H54 (cell line): ENCODE measurements around the gene THRSP.
A peak's percentile ranks its signal among the peaks of the same experiment; 100 is the strongest.
"Not testable (repeated sequence)": the region's sequence is repeated elsewhere in the genome, so short reads cannot be mapped to it uniquely, and the experiment has no call there.

Experiments used
- DNase-seq: peaks from one replicate; pipeline ENCODE4 v3.0.0; 2011; ENCODE audit warnings: low spot score, mixed read lengths; ENCODE audit not compliant: insufficient read length
- FAIRE-seq: peaks from 3 replicates; lab custom pipeline; 2011; peaks lifted over from hg19 to GRCh38; lab: Jason Lieb, UNC
- POLR2A ChIP-seq: IDR thresholded peaks from 2 replicates; pipeline ENCODE4 v1.6.1; 2011; ENCODE audit warnings: low read depth, mild to moderate bottlenecking, low read length

Gene THRSP

GRCh38 chr11:78032090-78032489 lies 31.6 kb upstream of the THRSP start:
- DNase-seq (no peak), FAIRE-seq (no peak)
- no peak for TF ChIP-seq POLR2A

DNA sequence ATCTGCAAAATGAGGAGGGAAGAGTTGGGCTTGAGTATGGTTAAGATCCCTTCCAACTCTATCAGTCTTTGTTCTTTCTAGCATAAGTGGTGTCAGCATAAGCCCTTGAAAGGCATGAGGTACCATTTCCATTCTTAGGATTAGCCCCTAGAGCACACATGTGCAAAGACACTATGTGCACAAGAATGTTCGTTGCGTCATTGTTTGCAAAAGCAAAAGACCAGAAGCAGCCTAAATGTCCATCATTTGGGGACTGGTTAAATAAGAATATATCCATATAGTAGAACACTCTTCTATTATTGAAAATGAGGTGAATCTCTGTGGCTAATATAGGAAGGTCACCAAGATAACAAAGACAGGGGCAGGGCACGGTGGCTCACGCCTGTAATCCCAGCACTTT lies 30.6 kb upstream of the THRSP start:
- no peak for DNase-seq
- no peak for TF ChIP-seq POLR2A
- FAIRE-seq = no peak

DNA sequence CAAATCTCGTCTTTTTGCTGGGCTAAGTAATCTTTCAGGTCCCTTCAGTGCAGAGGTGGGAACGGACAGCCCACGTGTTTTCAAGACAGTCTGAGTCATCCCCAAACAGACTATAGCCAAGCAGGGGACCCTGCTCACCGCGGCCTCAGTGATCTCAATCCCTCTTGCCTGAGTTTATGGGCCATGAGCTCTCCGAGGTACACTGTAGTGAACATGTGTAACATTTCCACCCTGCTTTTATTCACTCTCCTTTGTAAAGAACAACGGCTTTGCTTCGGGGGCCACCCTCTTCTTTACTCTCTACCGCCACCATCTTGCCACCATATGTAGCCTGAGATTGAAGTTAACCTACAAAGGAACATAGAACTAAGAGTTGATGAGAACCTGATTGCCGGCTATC lies 29.0 kb upstream of the THRSP start:
- no peak for TF ChIP-seq POLR2A
- no peak for FAIRE-seq
- no peak for DNase-seq

DNA sequence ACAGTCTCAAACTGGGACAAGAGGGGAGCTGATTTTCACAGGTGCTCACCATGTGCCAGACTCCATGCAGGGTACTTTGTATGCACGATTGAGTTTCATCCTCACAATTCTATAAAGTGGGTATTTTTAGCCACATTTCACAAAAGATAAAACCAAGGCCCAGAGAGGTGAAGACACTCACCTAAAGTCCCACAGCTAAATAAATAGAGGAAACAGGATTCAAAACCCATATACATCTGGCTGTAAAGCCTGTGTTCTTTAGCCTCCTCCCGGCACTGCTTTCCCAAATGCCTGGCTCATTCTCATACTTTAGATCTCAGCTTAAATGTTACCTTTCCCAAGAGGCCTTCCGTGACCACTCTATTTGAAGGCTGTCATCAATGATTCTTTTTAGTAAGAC lies 27.3 kb upstream of the THRSP start:
- FAIRE-seq (no peak), DNase-seq (no peak)
- TF ChIP-seq POLR2A = no peak

DNA sequence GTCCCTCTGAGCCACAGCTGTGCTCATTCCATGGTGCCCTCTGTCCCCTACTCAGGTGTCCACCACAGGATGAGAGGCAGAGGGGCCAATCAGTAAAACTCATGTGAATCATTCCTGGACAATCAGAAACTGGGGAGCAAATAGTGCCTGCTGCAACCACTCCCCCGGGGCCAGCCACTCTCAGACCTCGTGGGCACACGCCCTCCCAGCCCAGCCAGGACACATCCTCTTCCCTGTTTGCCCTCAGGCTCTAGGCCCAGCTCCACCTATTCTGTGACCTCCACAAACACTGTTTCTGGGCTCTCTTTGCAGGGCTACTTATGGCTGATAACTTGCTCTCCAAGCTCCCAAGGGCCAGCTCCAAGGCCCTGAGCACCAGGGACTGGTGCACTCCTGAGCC lies 26.6 kb upstream of the THRSP start:
- no peak for DNase-seq

DNA sequence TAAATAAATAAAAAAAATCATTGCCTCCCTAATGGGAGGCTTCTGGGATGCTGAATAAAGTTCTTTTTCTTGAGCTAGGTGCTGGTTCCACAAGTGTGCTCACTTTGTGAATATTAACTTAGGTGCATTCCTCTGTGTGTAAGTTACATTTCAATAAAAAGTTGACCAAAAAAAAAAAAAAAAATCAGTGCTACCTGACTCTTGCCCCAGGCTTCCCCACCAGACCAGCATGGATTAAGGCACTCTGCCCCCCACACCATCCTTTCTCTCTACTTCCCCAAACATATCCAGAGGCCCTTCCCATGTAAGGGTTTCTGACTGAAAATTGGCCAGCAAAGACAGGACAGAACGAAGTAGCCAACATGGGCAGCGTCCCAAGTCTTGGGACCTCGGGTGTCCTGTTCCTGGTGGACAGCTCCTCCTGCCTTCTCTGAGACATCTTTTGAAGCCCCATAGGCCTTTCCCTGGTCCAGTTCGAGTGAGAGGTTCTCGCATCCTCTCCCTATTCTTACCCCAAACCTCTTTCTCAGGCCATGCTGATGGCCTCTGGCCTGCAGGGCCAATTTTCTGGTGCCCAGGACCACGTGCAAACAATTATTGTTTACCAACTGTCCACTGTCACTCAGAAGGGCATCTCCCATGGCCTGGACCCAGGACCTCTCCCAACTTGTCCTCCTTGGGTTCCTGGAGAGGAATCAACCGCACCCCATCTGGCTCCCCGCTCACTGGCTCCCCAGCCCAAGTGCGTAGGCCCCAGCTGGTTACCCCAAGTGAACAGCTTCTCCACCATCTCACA lies 25.6 kb upstream of the THRSP start:
- TF ChIP-seq POLR2A = no peak
- DNase-seq (no peak), FAIRE-seq (no peak)

More for the DNA sequence above, 26.6 kb upstream of the THRSP start:
- no peak for TF ChIP-seq POLR2A
- FAIRE-seq = no peak

DNA sequence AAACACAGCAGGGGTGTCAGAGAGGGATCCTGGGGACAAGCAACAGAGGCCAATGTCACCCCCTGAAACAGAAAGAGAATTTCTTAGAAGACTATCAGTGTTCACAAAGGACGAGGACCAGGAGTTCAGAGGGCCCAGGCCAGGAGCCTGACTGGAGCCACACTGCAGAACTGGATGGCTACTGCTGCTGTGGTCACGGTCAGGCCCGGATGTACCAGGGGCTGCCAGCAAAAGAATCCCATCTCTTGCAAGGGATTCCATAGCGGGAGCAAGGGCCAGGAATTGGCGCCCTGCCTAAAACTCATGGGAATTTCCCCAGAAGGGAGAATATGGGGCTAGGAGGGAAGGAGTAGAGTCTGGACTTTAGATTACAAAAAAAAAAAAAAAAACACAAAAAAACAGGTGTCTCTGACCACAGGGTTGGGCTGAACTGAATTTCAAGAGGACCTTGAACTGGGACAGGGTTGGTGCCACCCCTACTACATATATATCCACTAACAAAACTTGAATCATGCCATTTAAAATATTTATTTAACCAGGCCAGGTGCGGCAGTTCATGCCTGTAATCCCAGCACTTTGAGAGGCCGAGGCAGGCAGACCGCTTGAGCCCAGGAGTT lies 24.9 kb upstream of the THRSP start:
- FAIRE-seq (no peak), DNase-seq (no peak)
- TF ChIP-seq POLR2A = no peak

DNA sequence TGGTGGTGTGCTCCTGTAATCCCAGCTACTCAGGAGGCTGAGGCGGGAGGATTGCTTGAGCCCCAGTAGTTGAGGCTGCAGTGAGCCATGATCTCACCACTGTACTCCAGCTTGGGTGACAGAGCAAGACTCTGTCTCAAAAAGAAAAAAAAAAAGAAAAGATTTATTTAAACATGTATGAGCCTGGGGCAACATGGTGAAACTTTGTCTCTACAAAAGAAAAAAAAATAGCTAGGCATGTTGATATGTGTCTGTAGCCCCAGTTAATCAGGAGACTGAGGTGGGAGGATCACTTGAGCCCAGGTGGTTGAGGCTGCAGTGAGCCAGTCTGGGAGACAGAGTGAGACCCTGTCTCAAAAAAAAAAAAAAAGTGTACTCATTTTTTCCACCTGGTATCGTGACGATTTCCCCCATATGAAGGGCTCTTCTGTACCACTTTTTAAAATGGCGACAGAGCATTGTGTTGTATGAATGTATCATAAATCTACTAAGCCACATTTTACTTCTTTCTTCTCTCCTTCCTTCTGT lies 24.2 kb upstream of the THRSP start:
- TF ChIP-seq POLR2A = no peak
- no peak for DNase-seq
- no peak for FAIRE-seq

DNA sequence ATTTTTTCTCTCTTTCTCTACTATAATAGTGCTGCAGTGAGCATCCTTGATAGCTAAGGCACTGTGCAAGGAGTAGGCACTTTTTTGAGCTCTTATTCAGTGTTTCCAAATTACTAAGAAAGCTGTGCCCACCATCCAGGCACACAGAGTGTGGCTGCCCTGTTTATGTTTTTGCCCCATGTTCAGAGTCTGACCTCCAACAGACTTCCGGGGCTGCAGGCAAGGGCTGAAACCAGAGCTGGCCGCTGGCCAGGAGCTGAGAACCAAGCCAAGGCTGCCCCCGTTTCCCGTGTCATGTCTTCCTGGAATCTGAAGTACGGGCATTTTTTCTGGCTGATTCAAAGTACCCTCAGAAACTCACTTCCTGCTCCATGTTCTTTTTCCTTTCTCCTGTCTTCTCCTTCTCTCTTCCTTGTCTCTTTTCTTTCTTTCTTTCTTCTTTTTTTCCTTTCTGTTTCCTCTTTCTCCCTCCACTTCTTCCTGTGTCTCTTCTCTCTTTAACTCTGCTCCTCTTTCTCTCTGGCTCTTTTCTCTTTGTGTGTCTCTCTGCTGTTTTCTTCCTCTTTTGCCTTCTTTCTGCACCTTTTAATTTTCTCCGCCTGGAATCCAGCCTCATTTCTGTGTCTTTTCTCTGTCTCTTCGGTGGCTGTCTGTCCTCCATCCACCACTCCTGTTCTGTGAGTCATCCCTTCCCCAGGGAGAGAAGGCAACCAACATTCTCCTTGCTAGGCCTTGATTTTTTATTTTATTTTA lies 23.6 kb upstream of the THRSP start:
- DNase-seq (peak; percentile 64), FAIRE-seq (no peak)
- TF ChIP-seq POLR2A = peak; percentile 22; the same call in 1 of the 2 replicates

- no peak for FAIRE-seq
These were observed 22.8 kb upstream of the THRSP start for GRCh38 chr11:78040691-78041379.

GRCh38 chr11:78041380-78041719 lies 22.3 kb upstream of the THRSP start:
- not testable (repeated sequence) for DNase-seq, FAIRE-seq

More at GRCh38 chr11:78040691-78041379, 22.8 kb upstream of the THRSP start:
- DNase-seq = peak; percentile 52
- no peak for TF ChIP-seq POLR2A

- no peak for DNase-seq
- TF ChIP-seq POLR2A = no peak
- FAIRE-seq = no peak
These were observed 21.7 kb upstream of the THRSP start for GRCh38 chr11:78041843-78042440.

- no peak for TF ChIP-seq POLR2A
- FAIRE-seq (no peak), DNase-seq (no peak)
These were observed 19.0 kb upstream of the THRSP start for GRCh38 chr11:78044706-78045105.
